Mammary epithelial cell (primary cell): Measurements from ENCODE around the gene TYW1.
"Not testable (repeated sequence)": the region's sequence is repeated elsewhere in the genome, so short reads cannot be mapped to it uniquely, and the experiment has no call there.

Experiments used
- EZH2 ChIP-seq: IDR thresholded peaks from 2 replicates; pipeline ENCODE4 v1.6.1; 2012; ENCODE audit warnings: low read length, inconsistent platforms, borderline replicate concordance
- TF ChIP-seq, protein P1 (sequence below), 2 donors: IDR thresholded peaks in 1 of 2; conservative IDR thresholded peaks in 1 of 2; 2 replicates each; pipeline ENCODE4 v1.5.1; 2011 to 2012; ENCODE audit warnings: inconsistent platforms in 2 of 2, low read length in 2 of 2, mild to moderate bottlenecking in 2 of 2, control low read depth in 1 of 2, low read depth in 1 of 2; ENCODE audit not compliant: insufficient read depth in 1 of 2; ENCODE audit errors: extremely low read depth in 1 of 2

DNA sequence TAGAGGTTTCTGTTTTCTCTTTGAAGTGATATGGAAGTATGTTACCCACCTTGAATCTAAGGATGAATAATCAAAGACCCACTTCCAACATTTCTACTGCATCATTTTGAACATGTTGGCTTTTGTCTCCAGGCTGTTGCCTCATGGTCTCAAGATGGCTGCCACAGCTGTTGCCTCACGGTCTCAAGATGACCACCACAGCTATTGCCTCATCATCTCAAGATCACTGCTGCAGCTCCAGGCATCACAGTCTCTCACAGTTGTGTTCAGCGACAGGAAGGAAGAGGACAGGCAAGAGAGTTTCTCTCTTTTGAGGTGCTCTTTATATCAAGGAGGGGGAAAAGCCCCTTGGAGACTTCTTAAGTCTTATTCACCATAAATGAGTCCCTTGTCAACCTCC is 267.4 kb downstream of the TYW1 start:
- TF ChIP-seq, protein P1, sequence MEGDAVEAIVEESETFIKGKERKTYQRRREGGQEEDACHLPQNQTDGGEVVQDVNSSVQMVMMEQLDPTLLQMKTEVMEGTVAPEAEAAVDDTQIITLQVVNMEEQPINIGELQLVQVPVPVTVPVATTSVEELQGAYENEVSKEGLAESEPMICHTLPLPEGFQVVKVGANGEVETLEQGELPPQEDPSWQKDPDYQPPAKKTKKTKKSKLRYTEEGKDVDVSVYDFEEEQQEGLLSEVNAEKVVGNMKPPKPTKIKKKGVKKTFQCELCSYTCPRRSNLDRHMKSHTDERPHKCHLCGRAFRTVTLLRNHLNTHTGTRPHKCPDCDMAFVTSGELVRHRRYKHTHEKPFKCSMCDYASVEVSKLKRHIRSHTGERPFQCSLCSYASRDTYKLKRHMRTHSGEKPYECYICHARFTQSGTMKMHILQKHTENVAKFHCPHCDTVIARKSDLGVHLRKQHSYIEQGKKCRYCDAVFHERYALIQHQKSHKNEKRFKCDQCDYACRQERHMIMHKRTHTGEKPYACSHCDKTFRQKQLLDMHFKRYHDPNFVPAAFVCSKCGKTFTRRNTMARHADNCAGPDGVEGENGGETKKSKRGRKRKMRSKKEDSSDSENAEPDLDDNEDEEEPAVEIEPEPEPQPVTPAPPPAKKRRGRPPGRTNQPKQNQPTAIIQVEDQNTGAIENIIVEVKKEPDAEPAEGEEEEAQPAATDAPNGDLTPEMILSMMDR (conservative IDR thresholded peaks at IDR 0.05 in 1 of 2, IDR thresholded peaks at IDR 0.05 in 1 of 2; ENCODE audit: extremely low read depth in 1 of 2, insufficient read depth in 1 of 2, low read depth in 1 of 2, low read length in 2 of 2) = not testable (repeated sequence)
- not testable (repeated sequence) for TF ChIP-seq EZH2
